HepG2 (cell line): Measurements from ENCODE around the gene MYO9A. TPM values are rescaled to one million over a fixed set of nuclear protein-coding genes. Genes with fewer than 3 reads are reported as not detected.

ENCODE experiments used
- AGO2 ChIP-seq: fragments of 200-400 bp; formaldehyde crosslinking; optimal IDR thresholded peaks from 2 replicates; pipeline ENCODE3; 2017; ENCODE audit warnings: mild to moderate bottlenecking, low read depth, low read length, moderate library complexity
- ATF7-NPFF ChIP-seq: sonication (generic); formaldehyde crosslinking; IDR thresholded peaks from 2 replicates; pipeline ENCODE4 v1.8.1; 2023; ENCODE audit warnings: mild to moderate bottlenecking, low read depth, missing genetic modification reagents, moderate library complexity
- CBX2 ChIP-seq, 2 experiments: fragments of 200-600 bp in 1 of 2; sonication (generic); formaldehyde crosslinking in 1 of 2; IDR thresholded peaks; 2 replicates each; pipeline versions ENCODE4 v1.7.0 to v1.8.1; 2018 to 2022; ENCODE audit warnings: low read depth in 2 of 2, low read length in 1 of 2, mild to moderate bottlenecking in 1 of 2, missing genetic modification reagents in 1 of 2
- ELF1 ChIP-seq: sonication (generic); formaldehyde crosslinking; IDR thresholded peaks from 2 replicates; pipeline ENCODE4 v1.4.0; 2020; ENCODE audit warnings: missing genetic modification reagents
- ETV5 ChIP-seq: IDR thresholded peaks from 2 replicates; pipeline ENCODE4 v1.6.1; 2018; ENCODE audit warnings: missing biosample characterization, missing genetic modification reagents, inconsistent platforms, borderline replicate concordance
- HNRNPUL1 ChIP-seq: fragments of 200-400 bp; formaldehyde crosslinking; IDR thresholded peaks from 2 replicates; pipeline ENCODE4 v1.6.1; 2017; ENCODE audit warnings: low read depth, mild to moderate bottlenecking, low read length, moderate library complexity
- KDM2A ChIP-seq: sonication (generic); formaldehyde crosslinking; IDR thresholded peaks from 2 replicates; pipeline ENCODE4 v1.4.0; 2020; ENCODE audit warnings: low read depth, missing genetic modification reagents, borderline replicate concordance
- KLF16 ChIP-seq, 2 experiments: sonication (generic) in 1 of 2; formaldehyde crosslinking in 1 of 2; IDR thresholded peaks; 2 replicates each; pipeline versions ENCODE4 v1.6.1 to v1.8.0; 2016 to 2023; ENCODE audit warnings: missing genetic modification reagents in 2 of 2, missing compliant biosample characterization in 1 of 2
- LRRFIP1 ChIP-seq: sonication (generic); formaldehyde crosslinking; conservative IDR thresholded peaks from 2 replicates; pipeline ENCODE4 v1.4.0; 2020; ENCODE audit warnings: missing genetic modification reagents
- SIN3A ChIP-seq: IDR thresholded peaks from 2 replicates; pipeline ENCODE4 v1.6.1; 2011; ENCODE audit warnings: low read depth, mild to moderate bottlenecking, control low read depth, low read length, borderline replicate concordance
- SIN3B ChIP-seq: fragments of 150-350 bp; IDR thresholded peaks from 2 replicates; pipeline ENCODE4 v1.6.1; 2014; ENCODE audit warnings: low read length
- SP1 ChIP-seq, 2 experiments: fragments of 450-650 bp in 1 of 2; sonication (generic) in 1 of 2; formaldehyde crosslinking in 1 of 2; IDR thresholded peaks; 2 replicates each; pipeline versions ENCODE4 v1.4.0 to v1.6.1; 2016 to 2020; ENCODE audit warnings: missing genetic modification reagents in 1 of 2
- YY1 ChIP-seq: IDR thresholded peaks from 2 replicates; pipeline ENCODE4 v1.6.1; 2011; ENCODE audit warnings: low read length, low read depth, moderate library complexity, mild to moderate bottlenecking; ENCODE audit not compliant: insufficient read depth, insufficient replicate concordance
- ZC3H4 ChIP-seq: sonication (generic); formaldehyde crosslinking; IDR thresholded peaks from 2 replicates; pipeline ENCODE4 v1.4.0; 2020; ENCODE audit warnings: missing genetic modification reagents, borderline replicate concordance
- ZNF709 ChIP-seq: sonication (generic); formaldehyde crosslinking; IDR thresholded peaks from 2 replicates; pipeline ENCODE4 v1.5.0; 2020; ENCODE audit warnings: mild to moderate bottlenecking, missing genetic modification reagents
- polyA plus RNA-seq, 8 experiments: library from polyadenylated mRNA; depleted of rRNA in 3 of 8; stranded (reverse) in 7 of 8; unstranded in 1 of 8; fragments of >200 nt; fragmentation: Illumina TruSeq in 4 of 8; extraction: Trizol in 4 of 8; gene quantifications; 2 replicates each; pipeline versions ENCODE4 v1.2.1 to v1.2.3, GENCODE V29; 2011 to 2016; ENCODE audit warnings: low read depth in 4 of 8, missing spikeins in 1 of 8, mixed read lengths in 1 of 8; ENCODE audit not compliant: insufficient read depth in 1 of 8
- total RNA-seq, 5 experiments: library from RNA; depleted of rRNA; stranded (reverse); fragments of >200 nt; fragmentation: Illumina TruSeq; extraction: Trizol; gene quantifications; 2 replicates each; pipeline ENCODE4 v1.2.3, GENCODE V29; 2016; ENCODE audit warnings: low read depth in 1 of 5
- TF ChIP-seq, protein P1 (sequence below): sonication (generic); formaldehyde crosslinking; IDR thresholded peaks from 2 replicates; pipeline ENCODE4 v1.5.0; 2020; ENCODE audit warnings: mild to moderate bottlenecking, missing genetic modification reagents
- TF ChIP-seq, protein P2 (sequence below): sonication (generic); formaldehyde crosslinking; IDR thresholded peaks from 2 replicates; pipeline ENCODE4 v1.5.1; 2020; ENCODE audit warnings: missing genetic modification reagents, mild to moderate bottlenecking, borderline replicate concordance
- TF ChIP-seq, protein P3 (sequence below): sonication (generic); formaldehyde crosslinking; IDR thresholded peaks from 2 replicates; pipeline ENCODE4 v1.4.0; 2020; ENCODE audit warnings: mild to moderate bottlenecking, missing genetic modification reagents

The MYO9A gene
- total and polyA plus RNA-seq, 2 of the 13 experiments (the other 11 are each of a cell fraction or from before 2014, with no cell fraction given), result 4.8 to 15.3 TPM

DNA sequence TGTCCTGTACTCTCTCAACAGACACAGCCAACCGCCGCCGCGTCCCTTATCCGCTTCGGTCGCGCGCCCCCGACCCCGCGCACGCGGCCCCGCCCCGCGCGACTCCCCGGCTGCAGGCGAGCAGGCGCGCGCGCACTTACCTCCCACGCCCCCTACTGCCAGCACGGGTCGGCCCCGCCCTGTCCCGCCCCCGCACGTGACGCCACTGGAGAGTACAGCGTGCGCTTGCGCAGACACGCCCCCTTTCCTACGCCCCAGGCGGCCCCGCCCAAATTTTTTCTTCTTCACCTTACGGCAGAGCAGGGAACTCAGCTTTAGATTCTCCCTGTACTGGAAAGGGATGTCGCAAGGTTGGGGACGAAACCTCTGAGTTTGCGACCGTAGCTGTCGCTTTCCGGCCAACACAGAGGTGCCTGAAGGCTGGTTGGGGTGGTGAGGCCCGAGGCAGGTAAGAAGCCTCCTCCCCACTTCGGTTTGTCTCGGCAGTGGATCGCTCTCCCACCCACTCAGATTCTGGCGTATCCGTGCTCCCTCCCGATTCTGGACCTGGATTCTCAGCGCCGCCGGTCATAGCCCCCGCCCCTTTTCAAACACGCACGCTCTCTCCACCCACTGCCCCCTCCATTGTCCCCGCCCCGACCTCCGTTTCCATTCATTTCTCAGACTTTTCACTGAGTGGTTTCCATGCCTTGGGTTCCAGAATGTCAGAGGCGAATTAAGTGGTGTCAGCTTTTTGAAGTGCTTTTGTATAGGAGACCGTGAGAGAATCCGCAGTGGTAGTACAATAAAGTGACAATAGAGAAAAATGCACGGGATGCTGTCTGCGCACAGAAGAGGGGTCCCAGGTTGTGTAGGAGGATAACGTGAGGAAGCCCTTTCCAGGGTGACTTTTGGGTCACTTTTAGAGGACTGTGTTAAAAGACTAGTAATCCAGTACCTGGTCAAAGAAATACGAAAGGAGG lies at the start of gene MYO9A, which contains the start of gene SENP8 (continued):
- TF ChIP-seq LRRFIP1 (CRISPR knock-in tag) (no peak), CBX2 (IDR thresholded peaks at IDR 0.05; ENCODE audit: low read depth, low read length) (no peak), CBX2 (CRISPR knock-in tag; IDR thresholded peaks at IDR 0.05; ENCODE audit: low read depth) (no peak), SP1 (IDR thresholded peaks at IDR 0.05) (peak; percentile 68; the same call in 1 of the 2 replicates), SP1 (CRISPR knock-in tag; IDR thresholded peaks at IDR 0.05) (peak; percentile 98), SIN3A (peak; percentile 65; the same call in 1 of the 2 replicates), SIN3B (no peak), ETV5 (CRISPR knock-in tag) (no peak), ATF7-NPFF (peak; percentile 55; the same call in 1 of the 2 replicates), HNRNPUL1 (no peak), ZNF709 (CRISPR knock-in tag) (peak; percentile 61; the same call in 1 of the 2 replicates), ZC3H4 (no peak), YY1 (peak; percentile 8), KLF16 (CRISPR knock-in tag; IDR thresholded peaks at IDR 0.05) (peak in 1 of 2 experiments; percentile 12; a peak in 1 of 4 replicates), KDM2A (CRISPR knock-in tag) (peak; percentile 39; the same call in 1 of the 2 replicates), AGO2 (peak; percentile 10), ELF1 (CRISPR knock-in tag) (peak; percentile 50; the same call in 1 of the 2 replicates)
- TF ChIP-seq, protein P1, sequence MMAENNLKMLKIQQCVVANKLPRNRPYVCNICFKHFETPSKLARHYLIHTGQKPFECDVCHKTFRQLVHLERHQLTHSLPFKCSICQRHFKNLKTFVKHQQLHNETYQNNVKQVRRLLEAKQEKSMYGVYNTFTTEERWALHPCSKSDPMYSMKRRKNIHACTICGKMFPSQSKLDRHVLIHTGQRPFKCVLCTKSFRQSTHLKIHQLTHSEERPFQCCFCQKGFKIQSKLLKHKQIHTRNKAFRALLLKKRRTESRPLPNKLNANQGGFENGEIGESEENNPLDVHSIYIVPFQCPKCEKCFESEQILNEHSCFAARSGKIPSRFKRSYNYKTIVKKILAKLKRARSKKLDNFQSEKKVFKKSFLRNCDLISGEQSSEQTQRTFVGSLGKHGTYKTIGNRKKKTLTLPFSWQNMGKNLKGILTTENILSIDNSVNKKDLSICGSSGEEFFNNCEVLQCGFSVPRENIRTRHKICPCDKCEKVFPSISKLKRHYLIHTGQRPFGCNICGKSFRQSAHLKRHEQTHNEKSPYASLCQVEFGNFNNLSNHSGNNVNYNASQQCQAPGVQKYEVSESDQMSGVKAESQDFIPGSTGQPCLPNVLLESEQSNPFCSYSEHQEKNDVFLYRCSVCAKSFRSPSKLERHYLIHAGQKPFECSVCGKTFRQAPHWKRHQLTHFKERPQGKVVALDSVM, result no peak
- TF ChIP-seq, protein P2, sequence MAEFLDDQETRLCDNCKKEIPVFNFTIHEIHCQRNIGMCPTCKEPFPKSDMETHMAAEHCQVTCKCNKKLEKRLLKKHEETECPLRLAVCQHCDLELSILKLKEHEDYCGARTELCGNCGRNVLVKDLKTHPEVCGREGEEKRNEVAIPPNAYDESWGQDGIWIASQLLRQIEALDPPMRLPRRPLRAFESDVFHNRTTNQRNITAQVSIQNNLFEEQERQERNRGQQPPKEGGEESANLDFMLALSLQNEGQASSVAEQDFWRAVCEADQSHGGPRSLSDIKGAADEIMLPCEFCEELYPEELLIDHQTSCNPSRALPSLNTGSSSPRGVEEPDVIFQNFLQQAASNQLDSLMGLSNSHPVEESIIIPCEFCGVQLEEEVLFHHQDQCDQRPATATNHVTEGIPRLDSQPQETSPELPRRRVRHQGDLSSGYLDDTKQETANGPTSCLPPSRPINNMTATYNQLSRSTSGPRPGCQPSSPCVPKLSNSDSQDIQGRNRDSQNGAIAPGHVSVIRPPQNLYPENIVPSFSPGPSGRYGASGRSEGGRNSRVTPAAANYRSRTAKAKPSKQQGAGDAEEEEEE (CRISPR knock-in tag), result no peak
- TF ChIP-seq, protein P3, sequence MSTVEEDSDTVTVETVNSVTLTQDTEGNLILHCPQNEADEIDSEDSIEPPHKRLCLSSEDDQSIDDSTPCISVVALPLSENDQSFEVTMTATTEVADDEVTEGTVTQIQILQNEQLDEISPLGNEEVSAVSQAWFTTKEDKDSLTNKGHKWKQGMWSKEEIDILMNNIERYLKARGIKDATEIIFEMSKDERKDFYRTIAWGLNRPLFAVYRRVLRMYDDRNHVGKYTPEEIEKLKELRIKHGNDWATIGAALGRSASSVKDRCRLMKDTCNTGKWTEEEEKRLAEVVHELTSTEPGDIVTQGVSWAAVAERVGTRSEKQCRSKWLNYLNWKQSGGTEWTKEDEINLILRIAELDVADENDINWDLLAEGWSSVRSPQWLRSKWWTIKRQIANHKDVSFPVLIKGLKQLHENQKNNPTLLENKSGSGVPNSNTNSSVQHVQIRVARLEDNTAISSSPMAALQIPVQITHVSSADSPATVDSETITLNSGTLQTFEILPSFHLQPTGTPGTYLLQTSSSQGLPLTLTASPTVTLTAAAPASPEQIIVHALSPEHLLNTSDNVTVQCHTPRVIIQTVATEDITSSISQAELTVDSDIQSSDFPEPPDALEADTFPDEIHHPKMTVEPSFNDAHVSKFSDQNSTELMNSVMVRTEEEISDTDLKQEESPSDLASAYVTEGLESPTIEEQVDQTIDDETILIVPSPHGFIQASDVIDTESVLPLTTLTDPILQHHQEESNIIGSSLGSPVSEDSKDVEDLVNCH (CRISPR knock-in tag), result no peak
